GM18858 (cell line): ENCODE results near the gene RPL9.
"Not testable (repeated sequence)": the region's sequence is repeated elsewhere in the genome, so short reads cannot be mapped to it uniquely, and the experiment has no call there.

Experiments
- ATAC-seq: cut with Tn5 transposase; IDR thresholded peaks from one replicate; pipeline ENCODE4 v1.9.1; 2021; ENCODE audit not compliant: unreplicated experiment

RPL9 gene

DNA sequence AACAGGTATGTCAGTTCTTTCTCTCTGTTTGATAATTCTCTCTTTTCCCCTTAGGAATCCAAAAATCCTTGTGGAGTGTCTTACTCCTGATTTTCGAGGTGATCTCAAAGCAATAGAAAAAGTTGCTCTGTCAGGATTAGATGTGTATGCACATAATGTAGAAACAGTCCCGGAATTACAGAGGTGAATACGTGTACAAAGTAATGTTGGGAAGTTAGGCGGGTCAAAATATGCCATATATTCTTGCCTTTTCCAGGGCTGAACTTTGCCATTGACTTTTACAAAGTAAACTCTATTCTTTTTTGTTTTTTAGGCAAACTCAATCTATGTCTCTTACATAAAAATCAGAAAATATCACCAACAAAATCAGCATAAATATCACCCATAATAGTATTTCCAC is 8.7 kb upstream of the RPL9 start:
- ATAC-seq: no peak

DNA sequence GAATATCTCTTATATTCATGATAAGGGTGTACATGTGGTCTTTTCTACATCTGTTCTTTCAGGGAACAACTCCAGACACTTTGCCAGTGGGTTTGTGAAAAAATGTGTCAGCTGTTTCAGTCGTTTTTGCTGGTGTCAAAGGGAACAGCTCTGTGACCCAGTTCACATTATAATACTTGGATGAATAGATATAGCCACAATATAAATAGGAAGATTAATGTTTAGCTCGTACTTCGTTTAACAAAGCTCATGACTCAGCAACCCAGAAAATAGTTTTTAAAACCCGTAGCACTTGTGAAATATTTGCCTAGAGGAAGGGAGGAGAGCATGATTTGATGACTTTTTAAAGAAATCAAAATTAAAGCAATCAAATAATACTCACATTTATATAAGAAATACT is 8.0 kb upstream of the RPL9 start:
- ATAC-seq: no peak

DNA sequence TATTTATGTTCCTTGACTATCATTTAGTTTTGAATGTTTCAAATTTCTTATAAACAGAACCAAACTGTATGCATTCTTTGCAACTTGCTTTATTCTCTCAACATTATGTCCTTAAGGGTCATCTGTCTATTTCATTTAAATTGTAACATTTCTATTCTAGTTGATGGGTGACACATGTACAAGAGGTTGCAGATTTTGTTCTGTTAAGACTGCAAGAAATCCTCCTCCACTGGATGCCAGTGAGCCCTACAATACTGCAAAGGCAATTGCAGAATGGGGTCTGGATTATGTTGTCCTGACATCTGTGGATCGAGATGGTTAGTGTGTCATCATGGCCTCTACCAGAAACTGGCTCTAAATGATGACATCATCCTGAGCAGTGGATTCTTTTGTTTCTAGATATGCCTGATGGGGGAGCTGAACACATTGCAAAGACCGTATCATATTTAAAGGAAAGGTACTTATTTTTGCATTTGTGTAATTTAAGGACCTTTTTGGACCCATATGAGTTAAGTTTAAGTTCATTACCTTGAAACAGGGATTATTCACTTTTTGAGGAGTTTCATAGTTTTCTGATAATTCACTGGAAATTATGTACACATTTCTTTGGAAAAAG is 6.3 kb upstream of the RPL9 start:
- no peak for ATAC-seq

DNA sequence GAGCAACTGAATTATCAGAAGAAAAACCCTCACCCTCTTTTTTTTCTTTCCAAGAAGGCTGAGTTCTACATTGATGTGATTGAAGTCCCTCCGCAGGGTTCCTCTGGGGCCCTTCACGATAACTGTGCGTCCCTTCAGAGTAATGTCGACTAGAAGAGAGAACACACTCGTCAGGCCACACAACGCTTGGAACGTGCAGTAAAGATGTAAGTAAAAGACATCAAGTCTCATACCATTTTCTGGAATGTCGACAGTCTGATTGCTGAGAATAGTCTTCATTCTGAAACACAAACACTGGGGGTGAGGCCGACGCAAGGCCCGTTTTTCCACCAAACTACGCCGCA is 589 bp downstream of the RPL9 start:
- not testable (repeated sequence) for ATAC-seq

DNA sequence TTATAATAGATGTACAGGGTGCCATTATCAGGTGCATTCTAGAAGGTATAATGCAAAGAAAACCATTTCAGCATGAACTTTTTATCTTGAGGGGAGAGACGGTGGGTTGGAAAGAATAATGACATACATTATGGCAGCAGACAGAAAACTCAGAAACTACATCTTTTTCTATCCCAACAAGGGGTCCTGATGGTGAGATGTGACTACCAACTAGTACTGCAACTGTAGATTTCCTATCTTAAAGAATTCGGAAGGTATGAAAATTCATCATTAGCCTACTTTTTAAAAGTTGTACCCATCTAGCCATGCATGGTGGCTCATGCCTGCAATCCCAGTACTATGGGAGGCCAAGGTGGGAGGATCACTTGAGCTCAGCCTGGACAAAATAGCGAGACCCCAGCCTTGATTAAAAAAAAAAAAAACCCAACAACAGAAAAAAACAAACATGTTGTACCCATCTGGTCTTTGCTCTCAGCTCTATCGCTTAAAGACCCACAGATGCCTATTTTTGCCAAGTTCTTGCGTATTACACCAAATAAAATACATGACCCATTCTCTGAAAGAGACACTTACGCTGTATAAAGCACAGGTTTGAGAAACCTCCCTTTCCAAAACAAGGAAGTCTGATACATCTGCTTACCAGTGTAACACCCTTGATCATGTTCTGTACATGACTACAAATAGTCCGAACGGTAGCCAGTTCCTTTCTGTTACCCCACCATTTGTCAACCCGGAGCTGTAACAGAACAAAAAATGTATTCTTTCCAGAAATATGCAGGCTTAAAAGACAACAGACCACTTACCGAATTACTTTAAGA is 1.6 kb downstream of the RPL9 start:
- no peak for ATAC-seq

DNA sequence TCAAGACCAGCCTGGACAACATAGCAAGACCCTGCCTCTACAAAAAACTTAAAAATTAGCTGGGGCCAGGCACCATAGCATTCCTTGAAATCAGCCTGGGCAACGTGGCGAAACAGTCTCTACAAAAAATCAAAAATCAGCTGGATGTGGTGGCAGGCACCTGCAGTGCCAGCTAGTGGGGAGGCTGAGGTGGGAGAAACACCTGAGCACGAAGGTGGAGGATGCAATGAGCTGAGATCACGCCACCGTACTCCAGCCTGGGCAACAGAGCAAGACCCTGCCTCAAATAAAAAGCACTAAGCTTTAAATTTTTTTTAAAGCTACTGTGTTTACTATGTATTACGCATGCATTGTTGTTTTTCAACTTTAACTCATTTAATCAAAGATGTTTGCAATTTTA is 3.2 kb downstream of the RPL9 start:
- ATAC-seq: no peak

DNA sequence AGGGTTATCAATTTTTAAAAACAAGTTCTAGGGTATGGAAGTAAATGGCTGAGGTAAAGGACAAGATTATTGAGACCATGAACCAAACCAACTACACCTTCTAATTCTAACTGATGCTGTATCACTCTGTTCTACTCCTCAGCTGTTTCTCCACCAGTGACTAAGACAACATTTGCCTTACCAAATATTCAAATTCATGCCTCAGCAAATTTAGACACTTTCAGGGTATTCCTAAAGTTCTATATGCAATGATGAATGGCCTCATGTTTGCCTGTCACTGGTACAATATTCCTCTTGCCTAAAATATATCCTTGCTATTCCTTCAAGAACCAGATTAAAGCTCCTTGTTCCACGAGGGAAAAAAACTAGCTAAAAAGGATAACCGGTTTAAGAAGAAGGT is 5.0 kb downstream of the RPL9 start:
- no peak for ATAC-seq

DNA sequence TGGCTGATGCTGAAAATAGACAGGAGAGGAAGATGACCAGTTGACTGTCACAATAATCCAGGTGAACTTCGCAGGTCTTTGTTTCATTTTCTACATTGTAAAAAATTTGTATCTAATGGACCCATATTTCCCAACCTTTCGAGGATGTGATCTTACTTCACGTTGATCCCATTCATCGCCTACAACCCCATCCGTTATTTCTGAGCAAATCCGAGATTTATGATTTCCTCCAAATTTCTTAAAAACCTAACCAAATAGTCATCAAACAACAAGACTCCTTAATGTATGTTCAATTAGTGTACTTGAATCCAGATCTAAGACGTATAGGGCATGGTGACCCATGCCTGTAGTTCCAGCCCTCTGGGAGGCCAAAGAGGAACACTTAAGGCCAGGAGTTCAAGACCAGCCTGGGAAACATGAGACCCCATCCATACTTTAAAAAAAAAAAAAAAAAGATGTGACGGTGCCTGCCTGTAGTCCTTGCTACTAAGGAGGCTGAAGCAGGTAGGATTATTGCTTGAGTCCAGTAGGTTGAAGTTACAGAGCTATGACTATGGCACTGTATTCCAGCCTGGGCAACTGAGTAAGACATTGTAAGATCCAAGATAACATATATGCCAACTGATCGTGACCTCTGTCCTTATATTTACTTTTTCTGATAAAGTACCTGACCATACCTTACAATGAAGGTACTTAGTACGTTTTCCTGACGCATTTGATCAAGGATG is 5.7 kb downstream of the RPL9 start:
- no peak for ATAC-seq

- no peak for ATAC-seq
These were observed 6.4 kb downstream of the RPL9 start for GRCh38 chr4:39452153-39452859.

DNA sequence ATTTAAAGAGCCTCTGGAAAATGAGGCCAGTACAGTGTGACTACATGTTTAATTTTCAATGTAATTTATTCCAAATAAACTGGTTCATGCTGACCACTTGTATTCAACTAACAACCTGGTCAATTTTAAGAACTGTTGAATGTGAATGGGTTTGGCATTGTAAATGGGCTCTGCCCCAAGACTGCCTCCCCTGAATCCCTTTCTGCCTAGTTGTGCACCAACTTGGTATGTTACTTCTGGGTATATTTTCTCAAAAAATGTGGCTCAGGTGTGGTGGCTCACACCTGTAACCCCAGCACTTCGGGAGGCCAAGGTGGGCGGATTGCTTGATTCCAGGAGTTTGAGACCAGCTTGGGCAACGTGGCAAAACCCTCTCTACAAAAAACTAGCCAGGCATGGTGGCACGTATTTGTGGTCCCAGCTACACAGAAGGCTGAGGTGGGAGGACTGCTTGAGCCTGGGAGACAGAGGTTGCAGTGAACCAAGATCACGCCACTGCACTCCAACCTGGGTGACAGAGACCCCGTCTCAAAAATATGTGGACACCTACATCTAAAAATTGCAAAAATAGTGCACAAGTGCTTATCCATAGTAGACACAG is 7.2 kb downstream of the RPL9 start:
- no peak for ATAC-seq

DNA sequence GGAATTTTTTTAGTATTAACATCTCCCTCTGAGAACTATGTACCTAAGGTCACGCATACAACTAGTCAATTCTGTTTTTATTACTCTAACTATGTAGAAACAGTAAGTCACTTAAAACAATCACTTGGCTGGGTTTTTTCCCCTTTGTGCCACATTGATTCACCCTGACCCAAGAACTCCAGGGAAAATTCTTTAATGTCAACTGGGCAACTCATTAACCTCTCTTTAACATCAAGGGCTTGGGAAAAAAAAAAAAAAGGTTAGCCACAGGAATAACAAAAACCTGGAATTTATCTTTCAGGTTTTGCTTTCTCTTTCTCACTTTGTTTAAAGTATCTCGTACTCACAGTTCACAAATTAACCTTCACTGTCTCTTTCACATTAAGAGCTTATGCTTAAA is 8.1 kb downstream of the RPL9 start:
- no peak for ATAC-seq

DNA sequence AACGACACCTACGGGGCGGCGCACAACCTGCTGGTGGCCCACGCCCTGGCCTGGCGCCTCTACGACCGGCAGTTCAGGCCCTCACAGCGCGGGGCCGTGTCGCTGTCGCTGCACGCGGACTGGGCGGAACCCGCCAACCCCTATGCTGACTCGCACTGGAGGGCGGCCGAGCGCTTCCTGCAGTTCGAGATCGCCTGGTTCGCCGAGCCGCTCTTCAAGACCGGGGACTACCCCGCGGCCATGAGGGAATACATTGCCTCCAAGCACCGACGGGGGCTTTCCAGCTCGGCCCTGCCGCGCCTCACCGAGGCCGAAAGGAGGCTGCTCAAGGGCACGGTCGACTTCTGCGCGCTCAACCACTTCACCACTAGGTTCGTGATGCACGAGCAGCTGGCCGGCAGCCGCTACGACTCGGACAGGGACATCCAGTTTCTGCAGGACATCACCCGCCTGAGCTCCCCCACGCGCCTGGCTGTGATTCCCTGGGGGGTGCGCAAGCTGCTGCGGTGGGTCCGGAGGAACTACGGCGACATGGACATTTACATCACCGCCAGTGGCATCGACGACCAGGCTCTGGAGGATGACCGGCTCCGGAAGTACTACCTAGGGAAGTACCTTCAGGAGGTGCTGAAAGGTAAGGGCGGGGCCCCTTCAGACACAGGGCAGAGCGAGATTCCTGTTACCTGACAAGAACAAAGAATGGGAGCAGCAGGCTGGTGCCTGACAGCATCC is 11.7 kb downstream of the RPL9 start:
- no peak for ATAC-seq

- ATAC-seq: no peak
These were observed 12.3 kb downstream of the RPL9 start for GRCh38 chr4:39446483-39446841.

DNA sequence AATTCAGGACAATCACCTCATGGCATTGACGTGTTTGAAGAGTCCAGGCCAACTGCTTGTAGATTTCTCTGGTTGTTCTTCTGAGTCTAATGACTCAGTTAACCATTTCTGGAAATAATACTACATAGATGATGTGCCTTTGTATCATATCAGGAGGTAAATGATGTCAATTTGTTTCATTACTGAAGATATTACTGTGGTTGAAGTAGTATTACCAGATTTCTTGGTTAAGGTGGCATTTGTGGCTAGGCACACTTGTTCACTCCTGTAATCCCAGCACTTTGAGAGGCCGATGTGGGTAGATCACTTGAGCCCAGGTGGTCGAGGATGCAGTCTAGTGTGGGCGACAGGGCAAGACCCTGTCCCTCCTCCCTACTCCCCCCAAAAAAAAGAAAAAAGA is 15.7 kb downstream of the RPL9 start:
- ATAC-seq: no peak

DNA sequence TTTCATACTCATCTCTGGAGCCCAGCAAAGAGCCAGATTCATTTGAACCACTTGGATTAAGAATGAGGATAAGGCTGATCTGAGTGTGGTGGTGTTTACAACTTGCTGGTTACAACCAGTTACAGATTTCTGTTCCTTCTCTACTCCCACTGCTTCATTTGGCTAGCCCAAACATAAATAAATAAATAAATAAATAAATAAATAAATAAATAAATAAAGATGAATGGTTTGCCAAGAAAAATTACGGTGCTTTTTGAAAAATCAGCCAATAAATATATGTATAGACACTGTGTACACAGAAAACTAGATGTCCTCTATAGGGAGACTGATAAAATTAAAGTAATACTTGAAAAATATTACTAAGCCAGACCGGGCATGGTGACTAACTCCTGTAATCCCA is 17.1 kb downstream of the RPL9 start:
- no peak for ATAC-seq

DNA sequence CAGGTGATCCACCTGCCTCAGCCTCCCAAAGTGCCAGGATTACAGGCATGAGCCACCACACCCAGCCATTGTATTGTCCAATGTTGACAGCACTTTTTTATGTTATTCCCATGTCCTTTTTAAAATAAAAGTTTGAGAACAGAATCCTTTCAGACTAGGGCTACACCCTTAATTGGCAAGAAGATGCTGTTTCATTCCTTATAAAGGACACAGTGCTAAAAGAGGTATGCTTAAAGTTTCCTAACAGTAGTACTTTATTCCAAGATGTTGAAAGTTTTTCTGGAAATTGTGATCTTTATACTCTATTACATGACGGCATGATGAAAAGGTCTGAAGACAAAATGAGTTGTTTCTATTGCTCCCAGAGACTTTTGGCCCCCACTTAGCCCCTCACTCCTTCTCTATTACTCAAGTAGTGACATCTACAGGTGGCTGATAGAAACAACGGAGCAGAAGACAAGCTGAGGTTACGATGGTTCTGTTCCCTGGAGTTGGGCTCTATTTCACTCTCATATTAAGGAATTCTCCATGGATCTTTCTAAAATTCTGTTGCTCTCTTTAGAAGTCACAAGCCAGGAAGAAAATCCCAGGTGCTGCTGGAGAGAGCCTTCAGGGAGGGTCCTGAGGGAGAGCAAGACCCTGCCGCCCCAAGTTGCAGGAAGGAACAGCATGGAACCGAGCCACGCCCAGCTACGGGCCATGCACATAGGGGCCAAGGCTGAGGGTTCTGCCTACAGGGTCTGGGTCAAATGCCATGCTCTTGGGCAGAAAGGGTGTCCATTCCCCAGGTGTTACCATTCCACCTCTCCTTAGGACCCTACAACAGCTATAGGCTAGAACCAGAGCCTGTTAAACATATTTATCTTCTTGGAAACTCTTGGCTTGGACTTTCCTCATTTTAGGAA is 22.8 kb downstream of the RPL9 start:
- ATAC-seq: no peak

- ATAC-seq: no peak
These were observed 24.7 kb downstream of the RPL9 start for GRCh38 chr4:39433878-39434492.

GRCh38 chr4:39429476-39430334 is 29.0 kb downstream of the RPL9 start:
- no peak for ATAC-seq
